ENCODE results near the gene CTRB1. TPM values are rescaled to one million over a fixed set of nuclear protein-coding genes. Genes with fewer than 3 reads are reported as not detected.

CTRB1 gene
- total and polyA plus RNA-seq, 2 of the 13 experiments (the other 11 are each of a cell fraction or from before 2014, with no cell fraction given): not detected

GRCh38 chr16:75236736-75237397, 18.1 kb downstream of the CTRB1 start (continued):
- no peak for TF ChIP-seq MYNN (CRISPR knock-in tag; IDR thresholded peaks at IDR 0.05; ENCODE audit: low read depth)
- TF ChIP-seq NR1H2 (CRISPR knock-in tag; IDR thresholded peaks at IDR 0.05; ENCODE audit: borderline replicate concordance, low read depth): no peak
- no peak for TF ChIP-seq ZBTB10 (CRISPR knock-in tag; IDR thresholded peaks at IDR 0.05; ENCODE audit: borderline replicate concordance)
- TF ChIP-seq ZBTB42 (CRISPR knock-in tag; IDR thresholded peaks at IDR 0.05): no peak
- TF ChIP-seq ZNF253 (CRISPR knock-in tag; IDR thresholded peaks at IDR 0.05; ENCODE audit: borderline replicate concordance): 0 out of 2 replicates have a peak, but pooled peaks have one; percentile 23
- no peak for TF ChIP-seq ZNF543 (CRISPR knock-in tag; IDR thresholded peaks at IDR 0.05)
- TF ChIP-seq NRL (CRISPR knock-in tag; IDR thresholded peaks at IDR 0.05; ENCODE audit: borderline replicate concordance): 0 out of 2 replicates have a peak, but pooled peaks have one; percentile 2
- TF ChIP-seq FOXK2 (IDR thresholded peaks at IDR 0.05): no peak
- TF ChIP-seq XRCC5 (optimal IDR thresholded peaks at IDR 0.05; ENCODE audit: low read length): no peak
- TF ChIP-seq ZNF883 (CRISPR knock-in tag; IDR thresholded peaks at IDR 0.05; ENCODE audit: not compliant biosample characterization): no peak
- no peak for TF ChIP-seq CERS6 (CRISPR knock-in tag; IDR thresholded peaks at IDR 0.05)
- TF ChIP-seq DDIT3 (CRISPR knock-in tag; IDR thresholded peaks at IDR 0.05): no peak
- TF ChIP-seq IRF2 (CRISPR knock-in tag; IDR thresholded peaks at IDR 0.05): no peak
- peak; percentile 72; the same call in 1 of the 2 replicates for TF ChIP-seq HNRNPL (IDR thresholded peaks at IDR 0.05; ENCODE audit: low read depth, low read length)
- TF ChIP-seq TFDP2 (CRISPR knock-in tag; IDR thresholded peaks at IDR 0.05): no peak
- no peak for TF ChIP-seq GPBP1L1 (CRISPR knock-in tag; IDR thresholded peaks at IDR 0.05)
- TF ChIP-seq NFIC (IDR thresholded peaks at IDR 0.05; ENCODE audit: low read length): no peak
- TF ChIP-seq ZBTB43 (CRISPR knock-in tag; conservative IDR thresholded peaks at IDR 0.05): no peak
